CD4-positive, alpha-beta T cell treated with Interleukin-2 at 100 ng/mL for 4 hours (primary cell): ENCODE measurements around the gene GRB10.

Source experiments
- DNase-seq: peaks from one replicate; pipeline ENCODE4 v3.0.0-alpha.2; 2020; ENCODE audit warnings: low spot score

GRB10 gene

GRCh38 chr7:50718876-50719275, 63.8 kb downstream of the GRB10 start:
- DNase-seq = no peak

GRCh38 chr7:50718311-50718710, 64.4 kb downstream of the GRB10 start:
- DNase-seq = no peak

- DNase-seq = no peak
Observed at GRCh38 chr7:50717181-50717580, 65.5 kb downstream of the GRB10 start.

GRCh38 chr7:50714857-50715256, 67.8 kb downstream of the GRB10 start:
- DNase-seq = no peak

- DNase-seq = no peak
Observed at GRCh38 chr7:50713123-50713965, 69.4 kb downstream of the GRB10 start.

GRCh38 chr7:50712252-50713122, 70.2 kb downstream of the GRB10 start:
- no peak for DNase-seq

GRCh38 chr7:50711271-50712175, 71.2 kb downstream of the GRB10 start:
- no peak for DNase-seq

- DNase-seq = no peak
Observed at GRCh38 chr7:50710441-50711154, 72.1 kb downstream of the GRB10 start.

GRCh38 chr7:50709151-50709550, 73.5 kb downstream of the GRB10 start:
- no peak for DNase-seq

- no peak for DNase-seq
Observed at GRCh38 chr7:50707236-50708006, 75.3 kb downstream of the GRB10 start.

- no peak for DNase-seq
Observed at GRCh38 chr7:50706469-50706937, 76.2 kb downstream of the GRB10 start.

- no peak for DNase-seq
Observed at GRCh38 chr7:50704844-50705243, 77.9 kb downstream of the GRB10 start.

GRCh38 chr7:50703654-50704053, 79.0 kb downstream of the GRB10 start:
- no peak for DNase-seq

- DNase-seq = no peak
Observed at GRCh38 chr7:50699143-50699542, 83.6 kb downstream of the GRB10 start.

- no peak for DNase-seq
Observed at GRCh38 chr7:50697748-50698147, 84.9 kb downstream of the GRB10 start.

GRCh38 chr7:50696810-50697582, 85.7 kb downstream of the GRB10 start:
- DNase-seq = peak; percentile 22

GRCh38 chr7:50695026-50695425, 87.7 kb downstream of the GRB10 start:
- no peak for DNase-seq

- no peak for DNase-seq
Observed at GRCh38 chr7:50693455-50694130, 89.1 kb downstream of the GRB10 start.

GRCh38 chr7:50690541-50691011, 92.1 kb downstream of the GRB10 start:
- no peak for DNase-seq
